Hepatocyte (in vitro differentiated cells): Measurements from ENCODE around the gene CAPRIN1. TPM values are rescaled to one million over a fixed set of nuclear protein-coding genes. Genes with fewer than 3 reads are reported as not detected.

Source experiments
- DNase-seq: peaks from one replicate; pipeline ENCODE4 v3.0.0-alpha.2; 2016; ENCODE audit warnings: low spot score
- H2AFZ ChIP-seq: fragments of 200-600 bp; sonication (generic); 2 replicates; pipeline ENCODE4 v1.6.0; 2016; ENCODE audit warnings: antibody characterized with exemption, mild to moderate bottlenecking
- H3K27ac ChIP-seq: fragments of 200-600 bp; sonication (generic); 2 replicates; pipeline ENCODE4 v1.5.1; 2016; ENCODE audit warnings: mild to moderate bottlenecking
- H3K27me3 ChIP-seq: fragments of 200-600 bp; sonication (generic); 2 replicates; pipeline ENCODE4 v1.6.1; 2016
- H3K36me3 ChIP-seq: fragments of 200-600 bp; sonication (generic); replicated peaks from 2 replicates; pipeline ENCODE4 v1.5.1; 2016; ENCODE audit warnings: low read depth; ENCODE audit not compliant: insufficient read depth
- H3K4me1 ChIP-seq: fragments of 200-600 bp; sonication (generic); 2 replicates; pipeline ENCODE4 v1.5.1; 2016; ENCODE audit warnings: mild to moderate bottlenecking, moderate library complexity; ENCODE audit not compliant: insufficient read depth
- H3K4me2 ChIP-seq: fragments of 200-600 bp; sonication (generic); 2 replicates; pipeline ENCODE4 v1.6.0; 2016
- H3K4me3 ChIP-seq: fragments of 200-600 bp; sonication (generic); 2 replicates; pipeline ENCODE4 v1.5.1; 2016; ENCODE audit warnings: mild to moderate bottlenecking
- H3K79me2 ChIP-seq: fragments of 200-600 bp; sonication (generic); 2 replicates; pipeline ENCODE4 v1.6.0; 2017; ENCODE audit warnings: mild to moderate bottlenecking
- H3K9me2 ChIP-seq: fragments of 200-600 bp; sonication (generic); replicated peaks from 2 replicates; pipeline ENCODE4 v1.6.0; 2017; ENCODE audit warnings: mild to moderate bottlenecking; ENCODE audit not compliant: insufficient read depth
- H3K9me3 ChIP-seq: fragments of 200-600 bp; sonication (generic); 2 replicates; pipeline ENCODE4 v1.5.1; 2016; ENCODE audit warnings: low read depth, mild to moderate bottlenecking
- H4K20me1 ChIP-seq: fragments of 200-600 bp; sonication (generic); 2 replicates; pipeline ENCODE4 v1.6.0; 2016; ENCODE audit warnings: mild to moderate bottlenecking; ENCODE audit not compliant: insufficient read depth, poor library complexity, severe bottlenecking
- EZH2 ChIP-seq: fragments of 200-600 bp; sonication (generic); IDR thresholded peaks from 2 replicates; pipeline ENCODE4 v1.6.1; 2016; ENCODE audit warnings: antibody characterized with exemption, mild to moderate bottlenecking, borderline replicate concordance
- EZH2phosphoT487 ChIP-seq: fragments of 200-600 bp; sonication (generic); IDR thresholded peaks from one replicate; pipeline ENCODE4 v1.6.1; 2018; ENCODE audit warnings: antibody characterized with exemption, mild to moderate bottlenecking, low read depth, moderate library complexity; ENCODE audit not compliant: unreplicated experiment, severe bottlenecking
- WGBS: methylation state at CpG from one replicate; pipeline ENCODE4 v1.1.6; 2016; ENCODE audit warnings: low lambda C conversion rate; ENCODE audit errors: missing lambda C conversion rate; 5-methylcytosine and 5-hydroxymethylcytosine counted together
- polyA plus RNA-seq: library from polyadenylated mRNA; unstranded; fragments of >200 nt; fragmentation: Nextera tagmentation; extraction: Ambion mirVana; gene quantifications from 2 replicates; pipeline ENCODE4 v1.2.1, GENCODE V29; 2016
- total RNA-seq: library from RNA; depleted of rRNA; stranded (reverse); fragments of >200 nt; gene quantifications from 2 replicates; pipeline ENCODE4 v1.2.3, GENCODE V29; 2014
- TF ChIP-seq, protein P1 (sequence below): fragments of 200-600 bp; sonication (generic); IDR thresholded peaks from 2 replicates; pipeline ENCODE4 v1.5.1; 2016; ENCODE audit warnings: antibody characterized with exemption, mild to moderate bottlenecking; ENCODE audit not compliant: poor library complexity

The CAPRIN1 gene
- total and polyA plus RNA-seq, 2 experiments from 2014 or later, result 102 to 217 TPM

DNA sequence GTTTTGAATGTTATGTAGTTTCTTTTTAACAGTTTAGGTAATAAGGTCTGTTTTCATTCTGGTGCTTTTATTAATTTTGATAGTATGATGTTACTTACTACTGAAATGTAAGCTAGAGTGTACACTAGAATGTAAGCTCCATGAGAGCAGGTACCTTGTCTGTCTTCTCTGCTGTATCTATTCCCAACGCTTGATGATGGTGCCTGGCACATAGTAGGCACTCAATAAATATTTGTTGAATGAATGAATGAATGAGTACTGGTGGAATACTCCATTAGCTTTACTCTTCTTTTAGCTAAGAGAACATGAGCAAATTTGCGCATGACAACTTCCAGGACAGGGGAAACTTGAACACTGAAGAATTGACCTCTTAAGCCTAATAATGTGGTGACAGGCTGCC is 47.3 kb downstream of the CAPRIN1 start:
- Histone ChIP-seq H3K9me3 (no peaks in the 10 kb centered on the region), H3K4me2 (no peak overlapping the region), H3K4me3 (no peak overlapping the region), H3K36me3 (peaks cover 8% of the 10 kb centered on the region), H3K9me2 (no peaks in the 10 kb centered on the region), H3K4me1 (no peaks in the 10 kb centered on the region), H3K27ac (no peak overlapping the region), H3K79me2 (peaks cover 13% of the 10 kb centered on the region), H2AFZ (no peak overlapping the region), H3K27me3 (no peaks in the 10 kb centered on the region), H4K20me1 (peaks cover 12% of the 10 kb centered on the region)
- 90% methylated on average over 2 of the region's 2 CpGs for WGBS
- TF ChIP-seq, protein P1, sequence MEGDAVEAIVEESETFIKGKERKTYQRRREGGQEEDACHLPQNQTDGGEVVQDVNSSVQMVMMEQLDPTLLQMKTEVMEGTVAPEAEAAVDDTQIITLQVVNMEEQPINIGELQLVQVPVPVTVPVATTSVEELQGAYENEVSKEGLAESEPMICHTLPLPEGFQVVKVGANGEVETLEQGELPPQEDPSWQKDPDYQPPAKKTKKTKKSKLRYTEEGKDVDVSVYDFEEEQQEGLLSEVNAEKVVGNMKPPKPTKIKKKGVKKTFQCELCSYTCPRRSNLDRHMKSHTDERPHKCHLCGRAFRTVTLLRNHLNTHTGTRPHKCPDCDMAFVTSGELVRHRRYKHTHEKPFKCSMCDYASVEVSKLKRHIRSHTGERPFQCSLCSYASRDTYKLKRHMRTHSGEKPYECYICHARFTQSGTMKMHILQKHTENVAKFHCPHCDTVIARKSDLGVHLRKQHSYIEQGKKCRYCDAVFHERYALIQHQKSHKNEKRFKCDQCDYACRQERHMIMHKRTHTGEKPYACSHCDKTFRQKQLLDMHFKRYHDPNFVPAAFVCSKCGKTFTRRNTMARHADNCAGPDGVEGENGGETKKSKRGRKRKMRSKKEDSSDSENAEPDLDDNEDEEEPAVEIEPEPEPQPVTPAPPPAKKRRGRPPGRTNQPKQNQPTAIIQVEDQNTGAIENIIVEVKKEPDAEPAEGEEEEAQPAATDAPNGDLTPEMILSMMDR, result no peak
- TF ChIP-seq EZH2 (no peak), EZH2phosphoT487 (no peak)
- DNase-seq, result no peak

DNA sequence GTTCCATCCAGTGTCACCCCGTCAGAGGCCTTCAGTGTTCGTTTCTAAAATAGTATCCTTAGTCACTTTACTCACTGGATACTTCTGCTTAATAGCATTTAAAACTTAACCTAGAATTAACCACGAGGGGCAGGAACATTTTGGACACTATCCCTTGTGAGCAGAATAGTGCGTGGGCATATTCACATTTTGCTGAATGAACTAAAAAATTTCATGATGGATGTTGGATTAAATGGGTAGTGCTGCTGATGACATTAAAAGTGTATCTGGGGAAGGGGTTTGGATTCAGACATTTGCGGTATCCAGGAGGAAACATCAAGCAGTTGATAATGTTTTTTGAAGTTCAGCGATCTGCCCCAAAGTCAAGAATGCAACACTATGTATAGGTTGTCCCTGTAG is 53.1 kb downstream of the CAPRIN1 start:
- Histone ChIP-seq H3K36me3 (peaks cover 3% of the 10 kb centered on the region), H3K79me2 (peaks cover 28% of the 10 kb centered on the region), H3K9me3 (no peaks in the 10 kb centered on the region), H3K4me3 (peak overlapping the region; percentile 18), H3K4me2 (peak overlapping the region; percentile 79), H4K20me1 (no peaks in the 10 kb centered on the region), H3K27me3 (no peaks in the 10 kb centered on the region), H2AFZ (peak overlapping the region; percentile 73), H3K9me2 (no peaks in the 10 kb centered on the region), H3K27ac (peak overlapping the region; percentile 95), H3K4me1 (peaks cover 16% of the 10 kb centered on the region)
- DNase-seq, result no peak
- TF ChIP-seq EZH2, result no peak
- no peak for TF ChIP-seq EZH2phosphoT487
- TF ChIP-seq, protein P1, result no peak
- 27% methylated on average over 6 of the region's 6 CpGs for WGBS

DNA sequence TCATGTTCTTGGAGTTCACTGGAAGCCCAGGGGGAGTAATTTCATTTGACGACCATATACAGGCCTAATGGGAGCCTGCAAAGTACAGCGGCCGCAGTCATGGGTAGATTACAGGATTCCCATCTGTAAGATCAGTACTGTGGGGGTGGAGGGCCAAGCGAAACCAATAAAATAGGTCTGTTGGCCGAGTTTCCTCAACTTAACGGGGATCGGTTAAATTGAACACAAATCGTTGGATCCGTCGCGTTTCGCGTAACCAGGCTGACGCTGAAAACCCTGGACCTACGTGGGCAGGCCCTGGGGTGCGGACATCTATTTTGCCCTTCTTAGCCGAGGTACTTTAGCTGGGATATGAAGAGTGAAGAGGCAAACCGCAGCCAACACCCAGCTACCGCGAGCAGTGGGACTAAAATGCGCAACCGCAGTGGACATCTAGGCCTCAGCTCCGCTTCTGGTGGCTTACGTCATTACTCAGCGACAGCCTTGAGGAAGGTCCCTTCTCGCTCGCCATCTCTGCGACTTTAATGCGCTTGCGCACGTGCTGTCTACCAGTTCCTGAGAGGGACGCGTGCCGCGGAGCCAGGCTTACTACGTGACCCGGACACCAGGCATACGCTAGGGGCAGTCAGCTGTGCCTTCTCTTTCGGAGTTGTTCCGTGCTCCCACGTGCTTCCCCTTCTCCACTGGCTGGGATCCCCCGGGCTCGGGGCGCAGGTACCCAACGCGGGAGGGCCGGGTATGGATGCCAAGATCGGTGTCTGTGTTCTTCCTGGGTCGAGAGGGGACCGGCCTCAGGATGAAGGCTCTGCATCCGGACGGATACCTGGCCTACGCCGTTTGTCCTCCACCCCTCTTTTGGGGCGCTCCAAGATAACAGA is 53.8 kb downstream of the CAPRIN1 start, which contains the start of gene NAT10:
Gene NAT10 (plus strand): TSS at position 551 of the 878 bp plus-strand sequence. CDS start 2,597 bp downstream, outside the sequence.
- H2AFZ ChIP-seq, result peak within 1 kb of the TSS; percentile 73
- under 1% methylated on average over 54 of the region's 55 CpGs for WGBS
- no peak for TF ChIP-seq EZH2
- TF ChIP-seq, protein P1, result no peak
- TF ChIP-seq EZH2phosphoT487, result no peak

More for the DNA sequence above, 53.8 kb downstream of the CAPRIN1 start, which contains the start of gene NAT10:
- Histone ChIP-seq H3K36me3 (no peaks in the 10 kb centered on the region), H3K79me2 (peaks cover 28% of the 10 kb centered on the region), H3K27ac (peak within 1 kb of the TSS; percentile 95), H3K27me3 (no peaks in the 10 kb centered on the region), H3K9me2 (no peaks in the 10 kb centered on the region), H3K9me3 (no peaks in the 10 kb centered on the region), H3K4me1 (peaks cover 16% of the 10 kb centered on the region), H3K4me2 (peak within 1 kb of the TSS; percentile 88), H3K4me3 (peak within 1 kb of the TSS; percentile 65), H4K20me1 (no peaks in the 10 kb centered on the region)
- DNase-seq, result peak; percentile 99
